WTC11 (cell line): ENCODE data around the gene PPP6R1. TPM values are rescaled to one million over a fixed set of nuclear protein-coding genes. Genes with fewer than 3 reads are reported as not detected.

Source experiments
- ATAC-seq: fragments of 200-7000 bp; cut with Tn5 transposase; 2 replicates; pipeline ENCODE4 v1.10.0; 2021; ENCODE audit warnings: mild to moderate bottlenecking, moderate library complexity
- CTCF ChIA-PET: fragments of 300-600 bp; sonication (Branson Sonifier 250); formaldehyde crosslinking; loops from one replicate; lab custom pipeline; 2021; ENCODE audit warnings: antibody characterized with exemption; lab: Charles Lee
- POLR2A ChIA-PET: fragments of 350-600 bp; sonication (Branson Sonifier 250); formaldehyde crosslinking; loops from one replicate; lab custom pipeline; 2021; ENCODE audit warnings: antibody characterized with exemption; lab: Charles Lee
- DNase-seq: peaks from one replicate; pipeline ENCODE4 v3.0.0; 2021; ENCODE audit warnings: low spot score
- H3K27ac Mint-ChIP-seq: 2 replicates; pipeline ENCODE4 v1.8.0; 2021; ENCODE audit warnings: mixed read lengths
- H3K27me3 Mint-ChIP-seq: 2 replicates; pipeline ENCODE4 v1.8.0; 2021; ENCODE audit warnings: low read depth, mild to moderate bottlenecking, moderate library complexity, mixed read lengths
- H3K36me3 Mint-ChIP-seq: 2 replicates; pipeline ENCODE4 v1.8.0; 2021; ENCODE audit warnings: mixed read lengths
- H3K4me1 Mint-ChIP-seq: 2 replicates; pipeline ENCODE4 v1.8.0; 2022; ENCODE audit warnings: mixed read lengths
- H3K4me3 Mint-ChIP-seq: 2 replicates; pipeline ENCODE4 v1.8.0; 2021; ENCODE audit warnings: mild to moderate bottlenecking, moderate library complexity, mixed read lengths
- H3K9me3 Mint-ChIP-seq: 2 replicates; pipeline ENCODE4 v1.8.0; 2021; ENCODE audit warnings: mixed read lengths
- ATF1 ChIP-seq: sonication (generic); formaldehyde crosslinking; IDR thresholded peaks from 2 replicates; pipeline ENCODE4 v1.8.1; 2023; ENCODE audit warnings: mild to moderate bottlenecking, moderate library complexity, missing genetic modification reagents
- CBFB ChIP-seq: sonication (generic); formaldehyde crosslinking; IDR thresholded peaks from 2 replicates; pipeline ENCODE4 v1.8.1; 2022; ENCODE audit warnings: mild to moderate bottlenecking, low read depth, missing genetic modification reagents
- FOXK1 ChIP-seq: sonication (generic); formaldehyde crosslinking; IDR thresholded peaks from 2 replicates; pipeline ENCODE4 v1.8.0; 2022; ENCODE audit warnings: mild to moderate bottlenecking, moderate library complexity, missing genetic modification reagents
- GABPB1 ChIP-seq: sonication (generic); formaldehyde crosslinking; IDR thresholded peaks from 2 replicates; pipeline ENCODE4 v1.8.1; 2023; ENCODE audit warnings: mild to moderate bottlenecking, missing genetic modification reagents
- IRF2 ChIP-seq: sonication (generic); formaldehyde crosslinking; IDR thresholded peaks from 2 replicates; pipeline ENCODE4 v1.8.0; 2022; ENCODE audit warnings: low read depth, missing genetic modification reagents, borderline replicate concordance
- JAZF1 ChIP-seq: fragments of 250-450 bp; sonication (Bioruptor Pico); IDR thresholded peaks from 2 replicates; pipeline ENCODE4 v1.9.0; 2021; ENCODE audit warnings: moderate library complexity, mild to moderate bottlenecking, inconsistent platforms
- KAT7 ChIP-seq: sonication (generic); formaldehyde crosslinking; IDR thresholded peaks from 2 replicates; pipeline ENCODE4 v1.8.1; 2023; ENCODE audit warnings: missing genetic modification reagents, mild to moderate bottlenecking, borderline replicate concordance
- MAX ChIP-seq: sonication (generic); formaldehyde crosslinking; IDR thresholded peaks from 2 replicates; pipeline ENCODE4 v1.8.0; 2022; ENCODE audit warnings: mild to moderate bottlenecking, missing genetic modification reagents
- MXD4 ChIP-seq: fragments of 250-450 bp; sonication (Bioruptor Pico); IDR thresholded peaks from 2 replicates; pipeline ENCODE4 v1.8.0; 2021; ENCODE audit warnings: mild to moderate bottlenecking, moderate library complexity, borderline replicate concordance
- NFATC4 ChIP-seq: fragments of 250-450 bp; sonication (Bioruptor Pico); IDR thresholded peaks from 2 replicates; pipeline ENCODE4 v1.9.0; 2021; ENCODE audit warnings: mild to moderate bottlenecking
- SMAD3 ChIP-seq: sonication (generic); formaldehyde crosslinking; IDR thresholded peaks from 2 replicates; pipeline ENCODE4 v1.8.0; 2022; ENCODE audit warnings: missing genetic modification reagents, mild to moderate bottlenecking, borderline replicate concordance
- SMAD4 ChIP-seq: sonication (generic); formaldehyde crosslinking; IDR thresholded peaks from 2 replicates; pipeline ENCODE4 v1.8.0; 2022; ENCODE audit warnings: mild to moderate bottlenecking, missing genetic modification reagents
- SP1 ChIP-seq: sonication (generic); formaldehyde crosslinking; conservative IDR thresholded peaks from 2 replicates; pipeline ENCODE4 v1.8.1; 2022; ENCODE audit warnings: missing genetic modification reagents
- TEAD1 ChIP-seq: sonication (generic); formaldehyde crosslinking; IDR thresholded peaks from 2 replicates; pipeline ENCODE4 v1.8.0; 2022; ENCODE audit warnings: mild to moderate bottlenecking, missing genetic modification reagents
- TEAD4 ChIP-seq: sonication (generic); formaldehyde crosslinking; IDR thresholded peaks from 2 replicates; pipeline ENCODE4 v1.8.0; 2022; ENCODE audit warnings: mild to moderate bottlenecking, missing genetic modification reagents
- ZNF121 ChIP-seq: sonication (generic); formaldehyde crosslinking; IDR thresholded peaks from 2 replicates; pipeline ENCODE4 v1.8.0; 2023; ENCODE audit warnings: missing genetic modification reagents
- ZNF138 ChIP-seq: sonication (generic); formaldehyde crosslinking; conservative IDR thresholded peaks from 2 replicates; pipeline ENCODE4 v1.8.1; 2022; ENCODE audit warnings: mild to moderate bottlenecking, moderate library complexity, missing genetic modification reagents
- ZNF532 ChIP-seq: fragments of 250-450 bp; sonication (Bioruptor Pico); IDR thresholded peaks from 2 replicates; pipeline ENCODE4 v1.9.0; 2021; ENCODE audit warnings: mild to moderate bottlenecking, borderline replicate concordance
- total RNA-seq: library from RNA; stranded (reverse); gene quantifications from 3 replicates; pipeline ENCODE4 v1.2.3, GENCODE V29; 2021
- TF ChIP-seq, protein P1 (sequence below): sonication (generic); formaldehyde crosslinking; IDR thresholded peaks from 2 replicates; pipeline ENCODE4 v1.8.0; 2023; ENCODE audit warnings: mild to moderate bottlenecking, missing genetic modification reagents
- TF ChIP-seq, protein P2 (sequence below): sonication (generic); formaldehyde crosslinking; conservative IDR thresholded peaks from 2 replicates; pipeline ENCODE4 v1.8.1; 2022; ENCODE audit warnings: mild to moderate bottlenecking, missing genetic modification reagents
- TF ChIP-seq, protein P3 (sequence below): fragments of 250-450 bp; sonication (Bioruptor Pico); IDR thresholded peaks from 2 replicates; pipeline ENCODE4 v1.9.0; 2021; ENCODE audit warnings: mild to moderate bottlenecking

PPP6R1 gene
- total RNA-seq, 1 experiment from 2014 or later: 91.8 TPM

DNA sequence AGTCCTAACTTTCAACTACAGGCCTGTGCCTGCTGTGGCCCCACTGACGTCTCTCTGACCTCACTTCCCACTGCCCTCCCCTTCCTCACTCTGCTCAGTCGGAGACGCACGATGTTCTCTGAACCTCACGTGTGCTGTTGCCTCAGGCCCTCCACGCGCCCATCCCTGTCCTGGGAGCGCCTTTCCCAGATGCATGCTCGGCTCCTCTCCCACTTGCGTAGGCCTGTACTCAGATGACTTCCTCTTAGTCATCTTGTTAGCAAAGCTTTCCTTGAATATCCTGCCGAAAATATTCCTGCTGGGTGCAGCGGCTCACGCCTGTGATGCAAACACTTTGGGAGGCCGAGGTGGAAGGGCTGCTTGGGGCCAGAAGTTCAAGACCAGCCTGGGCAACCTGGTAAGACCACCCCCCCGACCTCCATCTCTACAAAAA is 69.4 kb downstream of the PPP6R1 start:
- Mint-ChIP-seq H3K9me3 (no peaks in the 10 kb centered on the region), H3K27me3 (peaks cover 51% of the 10 kb centered on the region), H3K27ac (no peak overlapping the region), H3K4me3 (no peak overlapping the region), H3K4me1 (peaks cover 4% of the 10 kb centered on the region; the same call in 1 of the 2 replicates), H3K36me3 (no peaks in the 10 kb centered on the region)
- TF ChIP-seq, protein P1, sequence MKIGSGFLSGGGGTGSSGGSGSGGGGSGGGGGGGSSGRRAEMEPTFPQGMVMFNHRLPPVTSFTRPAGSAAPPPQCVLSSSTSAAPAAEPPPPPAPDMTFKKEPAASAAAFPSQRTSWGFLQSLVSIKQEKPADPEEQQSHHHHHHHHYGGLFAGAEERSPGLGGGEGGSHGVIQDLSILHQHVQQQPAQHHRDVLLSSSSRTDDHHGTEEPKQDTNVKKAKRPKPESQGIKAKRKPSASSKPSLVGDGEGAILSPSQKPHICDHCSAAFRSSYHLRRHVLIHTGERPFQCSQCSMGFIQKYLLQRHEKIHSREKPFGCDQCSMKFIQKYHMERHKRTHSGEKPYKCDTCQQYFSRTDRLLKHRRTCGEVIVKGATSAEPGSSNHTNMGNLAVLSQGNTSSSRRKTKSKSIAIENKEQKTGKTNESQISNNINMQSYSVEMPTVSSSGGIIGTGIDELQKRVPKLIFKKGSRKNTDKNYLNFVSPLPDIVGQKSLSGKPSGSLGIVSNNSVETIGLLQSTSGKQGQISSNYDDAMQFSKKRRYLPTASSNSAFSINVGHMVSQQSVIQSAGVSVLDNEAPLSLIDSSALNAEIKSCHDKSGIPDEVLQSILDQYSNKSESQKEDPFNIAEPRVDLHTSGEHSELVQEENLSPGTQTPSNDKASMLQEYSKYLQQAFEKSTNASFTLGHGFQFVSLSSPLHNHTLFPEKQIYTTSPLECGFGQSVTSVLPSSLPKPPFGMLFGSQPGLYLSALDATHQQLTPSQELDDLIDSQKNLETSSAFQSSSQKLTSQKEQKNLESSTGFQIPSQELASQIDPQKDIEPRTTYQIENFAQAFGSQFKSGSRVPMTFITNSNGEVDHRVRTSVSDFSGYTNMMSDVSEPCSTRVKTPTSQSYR (CRISPR knock-in tag): no peak
- TF ChIP-seq NFATC4: no peak
- no peak for TF ChIP-seq GABPB1 (CRISPR knock-in tag)
- no peak for TF ChIP-seq ZNF138 (CRISPR knock-in tag)
- no peak for TF ChIP-seq SMAD4 (CRISPR knock-in tag)
- TF ChIP-seq, protein P2, sequence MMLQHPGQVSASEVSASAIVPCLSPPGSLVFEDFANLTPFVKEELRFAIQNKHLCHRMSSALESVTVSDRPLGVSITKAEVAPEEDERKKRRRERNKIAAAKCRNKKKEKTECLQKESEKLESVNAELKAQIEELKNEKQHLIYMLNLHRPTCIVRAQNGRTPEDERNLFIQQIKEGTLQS (CRISPR knock-in tag): no peak
- TF ChIP-seq SP1 (CRISPR knock-in tag): no peak
- no peak for TF ChIP-seq KAT7 (CRISPR knock-in tag)
- TF ChIP-seq TEAD4 (CRISPR knock-in tag): no peak
- ATAC-seq (no peak), DNase-seq (no peak)
- CTCF ChIA-PET: no interaction called here
- POLR2A ChIA-PET: no interaction called here

DNA sequence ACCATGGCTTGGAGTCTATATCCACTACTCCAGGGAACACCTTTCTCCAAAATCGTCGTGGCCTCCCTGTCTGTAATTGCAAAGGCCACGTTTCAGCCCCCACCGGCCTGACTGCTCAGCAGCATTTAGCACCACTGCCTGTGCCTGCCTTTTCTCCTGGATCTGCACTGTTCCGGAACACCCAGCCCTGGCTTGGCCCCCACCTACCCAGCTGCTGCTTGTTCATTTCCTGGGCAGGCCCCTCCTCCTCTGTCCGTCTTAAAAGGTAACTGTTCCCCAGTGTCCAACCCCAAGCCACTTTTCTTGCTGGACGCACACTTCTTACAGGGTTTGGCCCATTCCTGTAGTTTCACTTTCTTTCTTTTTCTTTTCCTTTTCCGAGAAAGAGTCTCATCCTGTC is 70.2 kb downstream of the PPP6R1 start:
- ChIA-PET CTCF (no interaction called here), POLR2A (no interaction called here)
- Mint-ChIP-seq H3K9me3 (no peaks in the 10 kb centered on the region), H3K27me3 (peaks cover 50% of the 10 kb centered on the region), H3K36me3 (no peaks in the 10 kb centered on the region), H3K4me3 (no peak overlapping the region), H3K27ac (no peak overlapping the region), H3K4me1 (peaks cover 4% of the 10 kb centered on the region; the same call in 1 of the 2 replicates)
- ATAC-seq (no peak), DNase-seq (no peak)
- no peak for TF ChIP-seq CBFB (CRISPR knock-in tag)
- no peak for TF ChIP-seq TEAD1
- no peak for TF ChIP-seq IRF2 (CRISPR knock-in tag)
- TF ChIP-seq FOXK1: no peak
- TF ChIP-seq ZNF121 (CRISPR knock-in tag): no peak
- TF ChIP-seq, protein P3, sequence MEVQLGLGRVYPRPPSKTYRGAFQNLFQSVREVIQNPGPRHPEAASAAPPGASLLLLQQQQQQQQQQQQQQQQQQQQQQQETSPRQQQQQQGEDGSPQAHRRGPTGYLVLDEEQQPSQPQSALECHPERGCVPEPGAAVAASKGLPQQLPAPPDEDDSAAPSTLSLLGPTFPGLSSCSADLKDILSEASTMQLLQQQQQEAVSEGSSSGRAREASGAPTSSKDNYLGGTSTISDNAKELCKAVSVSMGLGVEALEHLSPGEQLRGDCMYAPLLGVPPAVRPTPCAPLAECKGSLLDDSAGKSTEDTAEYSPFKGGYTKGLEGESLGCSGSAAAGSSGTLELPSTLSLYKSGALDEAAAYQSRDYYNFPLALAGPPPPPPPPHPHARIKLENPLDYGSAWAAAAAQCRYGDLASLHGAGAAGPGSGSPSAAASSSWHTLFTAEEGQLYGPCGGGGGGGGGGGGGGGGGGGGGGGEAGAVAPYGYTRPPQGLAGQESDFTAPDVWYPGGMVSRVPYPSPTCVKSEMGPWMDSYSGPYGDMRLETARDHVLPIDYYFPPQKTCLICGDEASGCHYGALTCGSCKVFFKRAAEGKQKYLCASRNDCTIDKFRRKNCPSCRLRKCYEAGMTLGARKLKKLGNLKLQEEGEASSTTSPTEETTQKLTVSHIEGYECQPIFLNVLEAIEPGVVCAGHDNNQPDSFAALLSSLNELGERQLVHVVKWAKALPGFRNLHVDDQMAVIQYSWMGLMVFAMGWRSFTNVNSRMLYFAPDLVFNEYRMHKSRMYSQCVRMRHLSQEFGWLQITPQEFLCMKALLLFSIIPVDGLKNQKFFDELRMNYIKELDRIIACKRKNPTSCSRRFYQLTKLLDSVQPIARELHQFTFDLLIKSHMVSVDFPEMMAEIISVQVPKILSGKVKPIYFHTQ (CRISPR knock-in tag): no peak
- no peak for TF ChIP-seq SMAD3
- TF ChIP-seq MXD4: no peak
- TF ChIP-seq JAZF1 (CRISPR knock-in tag): no peak
- no peak for TF ChIP-seq GABPB1 (CRISPR knock-in tag)
- no peak for TF ChIP-seq MAX
- no peak for TF ChIP-seq ZNF532
- no peak for TF ChIP-seq ATF1 (CRISPR knock-in tag)
